Keratinocyte (primary cell): ENCODE data around the gene SP110. TPM values are rescaled to one million over a fixed set of nuclear protein-coding genes. Genes with fewer than 3 reads are reported as not detected.

ENCODE experiments used
- DNase-seq: peaks from one replicate; pipeline ENCODE4 v3.0.0-alpha.2; 2011; ENCODE audit warnings: low read depth, missing footprints, low spot score
- FAIRE-seq: peaks from 2 replicates; lab custom pipeline; 2011; peaks lifted over from hg19 to GRCh38; lab: Jason Lieb, UNC
- H2AFZ ChIP-seq: 2 replicates; pipeline ENCODE4 v1.6.0; 2012; ENCODE audit warnings: low read length, control low read depth, inconsistent platforms; ENCODE audit not compliant: control insufficient read depth
- H3K27ac ChIP-seq: 2 replicates; pipeline ENCODE4 v1.5.1; 2011; ENCODE audit warnings: low read length; ENCODE audit not compliant: control insufficient read depth, insufficient read depth
- H3K27me3 ChIP-seq: 3 replicates; pipeline ENCODE4 v1.6.0; 2011; ENCODE audit warnings: low read length; ENCODE audit not compliant: control insufficient read depth, insufficient read depth; ENCODE audit errors: extremely low read depth
- H3K36me3 ChIP-seq, 2 experiments: 2 replicates in 1 of 2; 3 replicates in 1 of 2; pipeline ENCODE4 v1.5.1; 2011; ENCODE audit warnings: low read length in 2 of 2, mild to moderate bottlenecking in 1 of 2; ENCODE audit not compliant: control insufficient read depth in 2 of 2, insufficient read depth in 2 of 2; ENCODE audit errors: extremely low read depth in 1 of 2
- H3K4me1 ChIP-seq: 3 replicates; pipeline ENCODE4 v1.5.1; 2011; ENCODE audit warnings: low read length; ENCODE audit not compliant: control insufficient read depth, insufficient read depth; ENCODE audit errors: extremely low read depth
- H3K4me2 ChIP-seq: 3 replicates; pipeline ENCODE4 v1.6.0; 2011; ENCODE audit warnings: low read depth, low read length; ENCODE audit not compliant: control insufficient read depth, insufficient read depth; ENCODE audit errors: extremely low read depth
- H3K4me3 ChIP-seq, 3 experiments: fragments of 200-600 bp in 1 of 3; sonication (generic) in 1 of 3; 2 replicates in 2 of 3; 3 replicates in 1 of 3; pipeline ENCODE4 v1.5.1; 2011 to 2016; ENCODE audit warnings: low read length in 3 of 3, mild to moderate bottlenecking in 3 of 3, control low read depth in 2 of 3, inconsistent platforms in 1 of 3, low read depth in 1 of 3, mixed read lengths in 1 of 3, mixed run types in 1 of 3, moderate library complexity in 1 of 3; ENCODE audit not compliant: control insufficient read depth in 2 of 3, insufficient read depth in 2 of 3; ENCODE audit errors: extremely low read depth in 1 of 3
- H3K79me2 ChIP-seq: 2 replicates; pipeline ENCODE4 v1.6.0; 2012; ENCODE audit warnings: low read length; ENCODE audit not compliant: control insufficient read depth, insufficient read depth
- H3K9ac ChIP-seq: 3 replicates; pipeline ENCODE4 v1.6.0; 2011; ENCODE audit warnings: low read length; ENCODE audit not compliant: control insufficient read depth, insufficient read depth; ENCODE audit errors: extremely low read depth
- H3K9me1 ChIP-seq: 3 replicates; pipeline ENCODE4 v1.6.0; 2011; ENCODE audit warnings: low read length; ENCODE audit not compliant: control insufficient read depth, insufficient read depth; ENCODE audit errors: extremely low read depth
- H3K9me3 ChIP-seq: 2 replicates; pipeline ENCODE4 v1.5.1; 2012; ENCODE audit warnings: low read depth, low read length; ENCODE audit not compliant: control insufficient read depth
- H4K20me1 ChIP-seq: 3 replicates; pipeline ENCODE4 v1.6.0; 2011; ENCODE audit warnings: low read length; ENCODE audit not compliant: control insufficient read depth, insufficient read depth; ENCODE audit errors: extremely low read depth
- CTCF ChIP-seq, 3 experiments: IDR thresholded peaks in 1 of 3; conservative IDR thresholded peaks in 1 of 3; optimal IDR thresholded peaks in 1 of 3; 2 replicates in 2 of 3; 3 replicates in 1 of 3; pipeline versions ENCODE3 to v1.5.1; 2011; ENCODE audit warnings: low read length in 3 of 3, mild to moderate bottlenecking in 3 of 3, moderate library complexity in 2 of 3, control low read depth in 1 of 3, inconsistent platforms in 1 of 3; ENCODE audit not compliant: insufficient read depth in 2 of 3; ENCODE audit errors: extremely low read depth in 1 of 3
- EZH2 ChIP-seq: IDR thresholded peaks from one replicate; pipeline ENCODE4 v1.6.1; 2012; ENCODE audit warnings: inconsistent platforms, mild to moderate bottlenecking, low read length, moderate library complexity
- dilution Hi-C: fragments of 300-500 bp; cut with MboI; formaldehyde crosslinking; loops from one replicate; pipeline ENCODE4 v1.7.0; 2020; ENCODE audit warnings: low sequenced_read_pairs; ENCODE audit not compliant: extremely low pct_ligation_motif_present
- polyA plus RNA-seq, 5 experiments: library from polyadenylated mRNA; depleted of rRNA in 3 of 5; stranded (reverse) in 3 of 5; stranded (forward) in 1 of 5; unstranded in 1 of 5; fragments of >200 nt; gene quantifications; 1 replicate in 1 of 5; 2 replicates in 3 of 5; 3 replicates in 1 of 5; pipeline versions ENCODE4 v1.2.1 to v1.2.3, GENCODE V29; 2011 to 2012; ENCODE audit warnings: missing spikeins in 2 of 5, low read depth in 1 of 5, low replicate concordance in 1 of 5

The SP110 gene
- polyA plus RNA-seq, 1 donor (not counting 4 experiments of a cell fraction or from before 2014, with no cell fraction given), result 26.5 TPM

DNA sequence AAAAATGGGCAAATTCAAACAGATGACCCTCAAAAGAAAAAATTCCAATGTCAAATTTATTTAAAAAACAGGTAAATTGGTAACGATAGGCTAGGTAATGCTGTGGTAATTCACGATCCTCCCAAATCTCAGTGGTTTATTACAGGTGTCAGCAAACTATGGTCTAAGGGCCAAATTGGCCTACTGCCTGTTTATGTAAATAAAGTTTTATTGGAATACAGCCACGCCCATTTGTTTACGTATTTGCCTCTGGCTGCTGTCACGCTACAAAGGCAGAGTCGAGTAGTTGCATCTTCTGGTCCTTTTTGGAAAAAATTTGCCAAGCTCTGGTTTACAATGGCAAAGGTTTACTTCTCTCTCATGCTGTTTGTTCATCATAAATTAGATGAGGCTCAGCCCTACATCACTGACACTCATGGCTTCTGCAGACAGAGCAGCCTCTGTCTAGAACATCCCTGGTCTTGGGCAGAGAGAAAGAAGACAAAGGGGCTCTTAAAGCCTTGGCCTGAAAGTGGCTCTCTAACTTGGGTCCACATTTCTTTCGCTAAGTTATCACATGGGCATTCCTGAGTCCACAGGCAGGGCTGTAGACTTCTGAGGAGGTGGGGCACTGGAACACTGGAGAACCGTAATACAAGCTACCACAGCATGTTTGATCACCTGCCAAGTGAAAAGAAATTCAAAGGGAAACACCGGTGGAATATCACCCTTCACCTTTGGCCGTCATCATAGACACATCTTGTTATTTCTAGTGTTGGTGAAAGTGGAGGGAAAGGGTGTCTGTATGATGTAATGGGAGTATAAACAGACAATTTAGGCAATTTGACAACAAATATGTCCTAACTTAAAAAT is 34.8 kb downstream of the SP110 start:
- dilution Hi-C loops, result no loop called here
- FAIRE-seq (no peak), DNase-seq (no peak)
- H3K79me2 ChIP-seq, result no peaks in the 10 kb centered on the region
- H3K4me3 ChIP-seq, result no peak overlapping the region
- peaks cover 0 to 14% of the 10 kb centered on the region in 2 experiments for H3K36me3 ChIP-seq
- no peaks in the 10 kb centered on the region for H3K27me3 ChIP-seq
- H3K4me1 ChIP-seq, result no peaks in the 10 kb centered on the region
- no peaks in the 10 kb centered on the region for H4K20me1 ChIP-seq
- no peaks in the 10 kb centered on the region for H3K9me3 ChIP-seq
- no peak overlapping the region for H2AFZ ChIP-seq
- no peak overlapping the region for H3K9ac ChIP-seq
- TF ChIP-seq EZH2 (no peak), CTCF (optimal IDR thresholded peaks at IDR 0.05 in 1 of 3, IDR thresholded peaks at IDR 0.05 in 1 of 3, conservative IDR thresholded peaks at IDR 0.05 in 1 of 3; ENCODE audit: extremely low read depth in 1 of 3, insufficient read depth in 2 of 3, low read length in 3 of 3) (no peak)
- H3K27ac ChIP-seq, result no peak overlapping the region
- H3K4me2 ChIP-seq, result no peak overlapping the region
- no peaks in the 10 kb centered on the region for H3K9me1 ChIP-seq

GRCh38 chr2:230181195-230181594 is 38.6 kb downstream of the SP110 start:
- dilution Hi-C loops, result no loop called here
- no peak overlapping the region for H3K4me3 ChIP-seq
- H3K9me3 ChIP-seq, result no peaks in the 10 kb centered on the region
- no peaks in the 10 kb centered on the region for H3K27me3 ChIP-seq
- no peak overlapping the region for H2AFZ ChIP-seq
- H4K20me1 ChIP-seq, result no peaks in the 10 kb centered on the region
- DNase-seq (no peak), FAIRE-seq (no peak)
- peaks cover 0 to 24% of the 10 kb centered on the region in 2 experiments for H3K36me3 ChIP-seq
- H3K79me2 ChIP-seq, result no peaks in the 10 kb centered on the region
- no peak overlapping the region for H3K4me2 ChIP-seq
- H3K4me1 ChIP-seq, result no peaks in the 10 kb centered on the region
- no peaks in the 10 kb centered on the region for H3K9me1 ChIP-seq
- no peak overlapping the region for H3K27ac ChIP-seq
- TF ChIP-seq EZH2 (no peak), CTCF (optimal IDR thresholded peaks at IDR 0.05 in 1 of 3, IDR thresholded peaks at IDR 0.05 in 1 of 3, conservative IDR thresholded peaks at IDR 0.05 in 1 of 3; ENCODE audit: extremely low read depth in 1 of 3, insufficient read depth in 2 of 3, low read length in 3 of 3) (no peak)
- no peak overlapping the region for H3K9ac ChIP-seq
